ENCODE data around the gene PSME3IP1.

- TF ChIP-seq EZH2 (IDR thresholded peaks at IDR 0.05; ENCODE audit: borderline replicate concordance, low read length) (no peak), CTCF (IDR thresholded peaks at IDR 0.05; ENCODE audit: low read length) (no peak)
Observed at GRCh38 chr16:57115168-57115513, 70.7 kb downstream of the PSME3IP1 start.

All from OCI-LY1 (cell line).